Measurements from ENCODE around the gene SASH1.

- TF ChIP-seq CTCF (IDR thresholded peaks at IDR 0.05) (no peak), POLR2A (IDR thresholded peaks at IDR 0.05) (no peak)
Measured at GRCh38 chr6:148470606-148471465, 128.2 kb downstream of the SASH1 start.

All from sigmoid colon (tissue), 3 donors.